AG04450 (cell line): ENCODE data around the gene FAM32A. TPM values are rescaled to one million over a fixed set of nuclear protein-coding genes. Genes with fewer than 3 reads are reported as not detected.
"Not testable (repeated sequence)": the region's sequence is repeated elsewhere in the genome, so short reads cannot be mapped to it uniquely, and the experiment has no call there.

Experiments
- CTCF ChIA-PET: fragments of 300-600, 350-600 bp; formaldehyde crosslinking; extraction: SDS; loops from one replicate; lab custom pipeline; 2022; ENCODE audit warnings: antibody characterized with exemption, inconsistent platforms; lab: Charles Lee
- POLR2A ChIA-PET: fragments of 350-600 bp; formaldehyde crosslinking; extraction: SDS; loops from one replicate; lab custom pipeline; 2021; ENCODE audit warnings: antibody characterized with exemption, inconsistent platforms; lab: Yijun Ruan, JAX
- DNase-seq: peaks from one replicate; pipeline ENCODE4 v3.0.0-alpha.2; 2011; ENCODE audit warnings: low read depth, low spot score
- H3K27ac ChIP-seq: one replicate; pipeline ENCODE4 v1.5.1; 2012; ENCODE audit warnings: low read depth, low read length, control low read depth
- H3K27me3 ChIP-seq: one replicate; pipeline ENCODE4 v1.6.0; 2012; ENCODE audit warnings: low read length; ENCODE audit not compliant: control insufficient read depth, insufficient read depth
- H3K4me3 ChIP-seq: 2 replicates; pipeline ENCODE4 v1.5.1; 2011; ENCODE audit warnings: mild to moderate bottlenecking, low read depth, low read length, control low read depth
- H3K9me3 ChIP-seq: 2 replicates; pipeline ENCODE4 v1.5.1; 2012; ENCODE audit warnings: low read length; ENCODE audit not compliant: control insufficient read depth, insufficient read depth
- CTCF ChIP-seq: IDR thresholded peaks from 2 replicates; pipeline ENCODE4 v1.5.1; 2011; ENCODE audit warnings: low read depth, low read length, control low read depth, inconsistent platforms
- polyA plus RNA-seq: library from polyadenylated mRNA; depleted of rRNA; stranded (reverse); fragments of >200 nt; gene quantifications from 2 replicates; pipeline ENCODE4 v1.2.3, GENCODE V29; 2011

The FAM32A gene
- polyA plus RNA-seq, 1 experiment: 177 TPM

GRCh38 chr19:16170134-16170533 is 15.1 kb upstream of the FAM32A start:
- Histone ChIP-seq H3K27me3 (peaks cover 2% of the 10 kb centered on the region), H3K4me3 (no peak overlapping the region), H3K9me3 (peaks cover 7% of the 10 kb centered on the region; the same call in 1 of the 2 replicates), H3K27ac (no peak overlapping the region)
- no peak for TF ChIP-seq CTCF
- CTCF ChIA-PET: no interaction called here
- DNase-seq: no peak
- POLR2A ChIA-PET: no interaction called here

- Histone ChIP-seq H3K27me3 (peaks cover 2% of the 10 kb centered on the region), H3K9me3 (peaks cover 10% of the 10 kb centered on the region; the same call in 1 of the 2 replicates), H3K27ac (no peak overlapping the region), H3K4me3 (no peak overlapping the region)
- no peak for DNase-seq
- CTCF ChIA-PET: no interaction called here
- no peak for TF ChIP-seq CTCF
- POLR2A ChIA-PET: no interaction called here
These were observed 9.3 kb upstream of the FAM32A start for GRCh38 chr19:16175954-16176353.

GRCh38 chr19:16178866-16179265 is 6.3 kb upstream of the FAM32A start:
- CTCF ChIA-PET: interaction anchor here (0.6 kb wide), 1 partner anchor 137 kb away, joined by 4 read pairs; no protein-coding TSS in a partner anchor
- H3K4me3 ChIP-seq, H3K27me3 ChIP-seq, H3K27ac ChIP-seq, DNase-seq, POLR2A ChIA-PET: not testable (repeated sequence)
- H3K9me3 ChIP-seq: peaks cover 10% of the 10 kb centered on the region; the same call in 1 of the 2 replicates

- no peaks in the 10 kb centered on the region for H3K27me3 ChIP-seq
- DNase-seq: no peak
- no peak for TF ChIP-seq CTCF
- peaks cover 2% of the 10 kb centered on the region; the same call in 1 of the 2 replicates for H3K9me3 ChIP-seq
- POLR2A ChIA-PET: interaction anchor here (0.6 kb wide), 1 partner anchor 864 kb away, joined by 3 read pairs; no protein-coding TSS in a partner anchor
- H3K4me3 ChIP-seq: no peak overlapping the region
- CTCF ChIA-PET: interaction anchor here (0.7 to 3.3 kb wide), 7 partner anchors 36 to 202 kb away, joined by 3 to 39 read pairs (median 7); no protein-coding TSS in a partner anchor
- H3K27ac ChIP-seq: peak overlapping the region; percentile 11
These were observed 4.6 kb upstream of the FAM32A start for GRCh38 chr19:16180611-16181010.

GRCh38 chr19:16184665-16185122 is 516 bp upstream of the FAM32A start:
- Histone ChIP-seq H3K9me3 (no peaks in the 10 kb centered on the region), H3K27me3 (no peaks in the 10 kb centered on the region), H3K4me3 (peak overlapping the region; percentile 52), H3K27ac (no peak overlapping the region)
- ChIA-PET CTCF (interaction anchor here (0.9 to 3.6 kb wide), 5 partner anchors 11 to 202 kb away, joined by 4 to 41 read pairs (median 11); partner anchors contain the start of genes AP1M1 and RAB8A), POLR2A (interaction anchor here (0.5 to 1.8 kb wide), 8 partner anchors 13 to 1346 kb away, joined by 3 to 11 read pairs (median 4); partner anchors contain the start of genes AP1M1 and RAB8A)
- no peak for DNase-seq
- TF ChIP-seq CTCF: no peak
